NB4 (cell line): ENCODE data around the gene SBSN.

Experiments used
- DNase-seq: peaks from one replicate; pipeline ENCODE4 v3.0.0; 2010; ENCODE audit warnings: low read depth
- H3K4me3 ChIP-seq: one replicate; pipeline ENCODE4 v1.5.1; 2011; ENCODE audit warnings: mild to moderate bottlenecking, low read depth, low read length, moderate library complexity
- MYC ChIP-seq: IDR thresholded peaks from 2 replicates; pipeline ENCODE4 v1.6.1; 2011; ENCODE audit warnings: low read depth, low read length
- POLR2A ChIP-seq: IDR thresholded peaks from 2 replicates; pipeline ENCODE4 v1.6.1; 2011; ENCODE audit warnings: mild to moderate bottlenecking; ENCODE audit not compliant: insufficient read length; ENCODE audit errors: extremely low read depth
- TF ChIP-seq, protein P1 (sequence below): IDR thresholded peaks from 2 replicates; pipeline ENCODE4 v1.6.1; 2011; ENCODE audit warnings: low read depth, low read length
- TF ChIP-seq, protein P2 (sequence below): IDR thresholded peaks from one replicate; pipeline ENCODE4 v1.5.1; 2012; ENCODE audit warnings: low read depth, low read length

SBSN gene

DNA sequence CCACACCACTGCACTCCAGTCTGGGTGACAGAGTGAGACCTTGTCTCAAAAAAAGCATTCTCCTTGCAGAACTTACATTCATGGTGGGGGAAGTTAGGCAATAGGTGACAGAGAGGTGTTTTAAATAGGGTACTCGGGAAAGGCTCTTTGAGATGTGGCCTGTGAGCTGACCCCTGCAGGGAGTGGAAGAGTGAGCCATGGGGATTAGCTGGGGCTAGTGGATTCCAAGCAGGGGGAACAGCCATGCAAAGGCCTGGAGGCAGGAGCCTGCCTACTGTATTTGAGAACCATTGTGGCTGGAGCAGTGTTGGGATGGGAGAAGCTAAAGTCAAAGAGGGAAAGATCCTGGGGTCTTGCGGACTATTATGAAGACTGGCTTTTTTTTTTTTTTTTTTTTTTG is 10.8 kb downstream of the SBSN start:
- no peak overlapping the region for H3K4me3 ChIP-seq
- no peak for DNase-seq
- TF ChIP-seq, protein P1, sequence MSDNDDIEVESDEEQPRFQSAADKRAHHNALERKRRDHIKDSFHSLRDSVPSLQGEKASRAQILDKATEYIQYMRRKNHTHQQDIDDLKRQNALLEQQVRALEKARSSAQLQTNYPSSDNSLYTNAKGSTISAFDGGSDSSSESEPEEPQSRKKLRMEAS, result no peak
- no peak for TF ChIP-seq MYC
- TF ChIP-seq, protein P2, sequence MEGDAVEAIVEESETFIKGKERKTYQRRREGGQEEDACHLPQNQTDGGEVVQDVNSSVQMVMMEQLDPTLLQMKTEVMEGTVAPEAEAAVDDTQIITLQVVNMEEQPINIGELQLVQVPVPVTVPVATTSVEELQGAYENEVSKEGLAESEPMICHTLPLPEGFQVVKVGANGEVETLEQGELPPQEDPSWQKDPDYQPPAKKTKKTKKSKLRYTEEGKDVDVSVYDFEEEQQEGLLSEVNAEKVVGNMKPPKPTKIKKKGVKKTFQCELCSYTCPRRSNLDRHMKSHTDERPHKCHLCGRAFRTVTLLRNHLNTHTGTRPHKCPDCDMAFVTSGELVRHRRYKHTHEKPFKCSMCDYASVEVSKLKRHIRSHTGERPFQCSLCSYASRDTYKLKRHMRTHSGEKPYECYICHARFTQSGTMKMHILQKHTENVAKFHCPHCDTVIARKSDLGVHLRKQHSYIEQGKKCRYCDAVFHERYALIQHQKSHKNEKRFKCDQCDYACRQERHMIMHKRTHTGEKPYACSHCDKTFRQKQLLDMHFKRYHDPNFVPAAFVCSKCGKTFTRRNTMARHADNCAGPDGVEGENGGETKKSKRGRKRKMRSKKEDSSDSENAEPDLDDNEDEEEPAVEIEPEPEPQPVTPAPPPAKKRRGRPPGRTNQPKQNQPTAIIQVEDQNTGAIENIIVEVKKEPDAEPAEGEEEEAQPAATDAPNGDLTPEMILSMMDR, result no peak
- no peak for TF ChIP-seq POLR2A

DNA sequence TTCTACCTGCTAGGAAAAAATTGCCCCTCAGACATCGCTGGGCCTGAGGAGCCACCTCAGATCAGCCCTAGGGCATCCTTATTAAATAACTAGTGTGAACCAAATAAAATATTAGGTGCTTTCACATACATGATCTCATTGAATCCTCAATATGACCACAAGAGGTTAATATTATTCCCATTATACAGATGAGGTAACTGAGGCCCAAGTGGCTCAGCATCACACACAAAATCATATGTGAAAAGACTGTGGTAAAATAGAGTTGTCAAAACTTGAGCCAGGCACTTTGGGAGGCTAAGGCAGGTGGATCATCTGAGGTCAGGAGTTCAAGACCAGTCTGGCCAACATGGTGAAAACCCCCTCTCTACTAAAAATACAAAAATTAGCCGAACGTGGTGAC is 11.8 kb downstream of the SBSN start:
- no peak for TF ChIP-seq POLR2A
- TF ChIP-seq, protein P2, result no peak
- TF ChIP-seq MYC, result no peak
- TF ChIP-seq, protein P1, result no peak
- H3K4me3 ChIP-seq, result no peak overlapping the region
- DNase-seq, result no peak

DNA sequence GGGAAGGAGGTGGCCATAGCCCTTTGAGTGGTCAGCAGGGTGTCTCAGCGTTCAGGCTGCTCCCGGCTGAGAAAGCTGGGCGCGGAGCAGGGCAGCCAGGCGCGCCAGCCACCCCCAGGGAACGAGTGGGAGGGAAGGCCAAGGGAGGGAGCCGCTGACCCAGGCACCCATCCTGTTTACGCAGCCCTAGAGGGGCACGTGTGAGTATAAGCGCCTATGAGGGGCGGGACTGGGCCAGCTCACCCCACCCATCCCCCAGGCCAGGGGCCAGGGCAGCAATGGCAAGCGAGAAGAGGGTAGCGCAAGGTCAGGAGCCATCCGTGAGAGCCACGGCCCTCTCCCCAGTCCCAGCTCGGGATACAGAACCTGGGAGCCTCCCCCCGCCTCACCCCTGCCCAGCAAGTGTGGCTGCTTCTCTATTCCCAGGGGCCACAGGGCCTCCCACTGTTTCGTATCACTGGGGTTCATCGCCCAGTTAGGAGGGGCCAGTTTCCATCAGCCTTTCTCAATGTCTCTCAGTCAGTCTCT is 13.8 kb downstream of the SBSN start:
- no peak for TF ChIP-seq MYC
- TF ChIP-seq, protein P2, result no peak
- TF ChIP-seq, protein P1, result no peak
- no peak for TF ChIP-seq POLR2A
- H3K4me3 ChIP-seq, result no peak overlapping the region
- no peak for DNase-seq

DNA sequence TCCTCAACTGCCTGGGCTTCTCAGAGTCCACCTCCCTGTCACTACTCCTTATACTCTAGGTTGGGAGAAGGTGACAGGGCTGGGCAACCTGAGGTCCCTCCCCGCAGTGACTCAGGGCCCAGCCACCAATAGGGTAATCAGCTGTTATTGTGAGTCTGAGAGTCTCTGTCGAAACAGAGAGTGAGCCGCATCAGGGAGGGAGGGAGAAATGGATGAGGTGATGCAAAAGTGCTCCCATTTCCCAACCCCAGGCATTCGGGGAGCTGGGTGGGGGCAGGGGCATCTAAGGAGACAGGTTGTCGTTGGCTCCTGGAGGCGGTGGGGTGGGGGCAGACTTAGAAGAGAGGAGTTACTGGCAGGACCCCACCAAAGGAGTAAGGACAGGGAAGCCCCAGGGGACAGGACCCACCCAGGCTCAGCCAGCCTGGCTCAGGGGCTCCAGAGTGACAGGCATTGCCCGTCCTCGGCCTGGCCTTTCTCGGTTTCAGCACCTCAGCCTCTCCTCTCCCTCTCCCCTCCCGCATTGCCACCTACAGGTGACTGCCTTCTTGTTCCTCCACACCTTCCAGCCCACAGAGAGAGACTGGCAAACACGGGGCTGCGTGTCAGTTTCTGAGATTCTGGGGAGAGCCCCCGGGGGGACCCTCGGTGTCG is 14.4 kb downstream of the SBSN start, which contains the start of gene DMKN:
DMKN (minus strand) TSS at position 22 of the 654 bp plus-strand sequence. CDS start 174 bp downstream, outside the sequence.
- DNase-seq, result peak; percentile 26
- H3K4me3 ChIP-seq, result no peak within 1 kb of the TSS
- TF ChIP-seq, protein P2, result no peak

DNA sequence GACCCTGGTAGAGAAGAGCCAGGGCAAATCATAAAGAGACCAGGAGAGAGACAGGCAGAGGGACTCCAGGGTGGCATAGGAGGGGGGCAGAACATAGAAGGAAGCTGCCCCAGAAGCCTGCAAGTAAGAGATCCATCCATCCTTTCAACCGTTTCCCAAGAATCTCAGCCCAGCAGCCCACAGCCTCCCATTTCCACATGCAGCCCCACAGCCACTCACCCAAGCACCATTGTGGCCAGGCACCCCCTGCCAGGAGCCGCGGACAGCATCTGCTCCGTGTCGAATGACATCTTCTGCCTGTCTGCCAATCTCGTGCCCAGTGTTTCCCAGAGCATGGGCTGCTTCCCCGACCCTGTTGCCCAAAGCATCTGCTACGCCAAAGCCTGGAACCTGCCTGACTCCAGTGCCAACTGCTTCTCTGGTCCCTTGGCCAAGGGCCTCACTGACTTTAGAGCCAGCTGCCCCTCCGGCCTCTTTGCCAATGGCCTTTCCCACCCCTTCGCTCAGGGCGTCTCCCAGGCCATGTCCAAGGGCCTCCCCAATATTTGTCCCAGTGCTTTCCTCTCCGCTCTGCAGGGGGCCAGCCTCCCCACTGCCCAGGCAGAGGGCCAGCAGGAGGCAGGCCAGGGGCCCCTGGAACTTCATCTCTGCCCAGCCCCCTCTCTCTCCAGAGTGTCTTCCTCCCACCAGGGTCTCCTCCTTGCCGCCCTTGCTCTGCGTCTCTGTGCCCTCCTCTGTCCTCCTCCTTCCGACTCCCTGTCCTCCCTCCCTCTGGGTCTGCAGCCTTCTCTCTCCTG is 15.1 kb downstream of the SBSN start:
- no peak for DNase-seq
- TF ChIP-seq MYC (no peak), POLR2A (no peak)
- TF ChIP-seq, protein P1, result no peak
- TF ChIP-seq, protein P2, result no peak
- no peak overlapping the region for H3K4me3 ChIP-seq
